Activated effector memory CD4-positive, alpha-beta T cell treated with Interleukin-2 at 50 U/mL for 16 hours (primary cell): Measurements from ENCODE around the gene CMIP.
"Not testable (repeated sequence)": the region's sequence is repeated elsewhere in the genome, so short reads cannot be mapped to it uniquely, and the experiment has no call there.

ENCODE experiments used
- DNase-seq: peaks from one replicate; pipeline ENCODE4 v3.0.0-alpha.2; 2020

CMIP gene

GRCh38 chr16:81671738-81672597 lies 227.4 kb downstream of the CMIP start:
- no peak for DNase-seq

- DNase-seq, result no peak
Observed at GRCh38 chr16:81673432-81673831, 228.8 kb downstream of the CMIP start.

GRCh38 chr16:81675662-81676061 lies 231.1 kb downstream of the CMIP start:
- DNase-seq, result no peak

GRCh38 chr16:81676066-81676882 lies 231.7 kb downstream of the CMIP start:
- no peak for DNase-seq

- DNase-seq, result no peak
Observed at GRCh38 chr16:81676883-81677737, 232.5 kb downstream of the CMIP start.

- no peak for DNase-seq
Observed at GRCh38 chr16:81678326-81679095, 233.9 kb downstream of the CMIP start.

- no peak for DNase-seq
Observed at GRCh38 chr16:81679721-81680430, 235.3 kb downstream of the CMIP start.

- no peak for DNase-seq
Observed at GRCh38 chr16:81680444-81681275, 236.1 kb downstream of the CMIP start.

GRCh38 chr16:81681311-81681710 lies 236.7 kb downstream of the CMIP start:
- DNase-seq, result no peak

- DNase-seq, result no peak
Observed at GRCh38 chr16:81684242-81684837, 239.7 kb downstream of the CMIP start.

GRCh38 chr16:81684901-81685300 lies 240.3 kb downstream of the CMIP start:
- DNase-seq, result no peak

- DNase-seq, result no peak
Observed at GRCh38 chr16:81686391-81687130, 242.0 kb downstream of the CMIP start.

GRCh38 chr16:81687131-81687456 lies 242.5 kb downstream of the CMIP start:
- DNase-seq, result no peak

GRCh38 chr16:81688182-81688581 lies 243.6 kb downstream of the CMIP start:
- DNase-seq, result no peak

GRCh38 chr16:81688839-81689238 lies 244.2 kb downstream of the CMIP start:
- DNase-seq, result not testable (repeated sequence)

GRCh38 chr16:81692021-81692420 lies 247.4 kb downstream of the CMIP start:
- no peak for DNase-seq

GRCh38 chr16:81692571-81692970 lies 248.0 kb downstream of the CMIP start:
- DNase-seq, result no peak

- DNase-seq, result no peak
Observed at GRCh38 chr16:81693041-81693743, 248.6 kb downstream of the CMIP start.

GRCh38 chr16:81693744-81694303 lies 249.2 kb downstream of the CMIP start:
- no peak for DNase-seq
